GM13977 (cell line): ENCODE data around the gene RNF130.

Source experiments
- DNase-seq: peaks from one replicate; pipeline ENCODE4 v3.0.0; 2012; ENCODE audit warnings: low spot score
- CTCF ChIP-seq: IDR thresholded peaks from 2 replicates; pipeline ENCODE4 v1.5.1; 2012; ENCODE audit warnings: mild to moderate bottlenecking, control low read depth; ENCODE audit not compliant: insufficient read depth; ENCODE audit errors: extremely low read depth, missing control alignments
- in situ Hi-C: fragments of 300-500 bp; cut with MboI; formaldehyde crosslinking; loops from one replicate; pipeline ENCODE4 v1.12.0; 2022; ENCODE audit warnings: low sequenced_read_pairs, low pct_unique_long_range_greater_than_20kb, mixed read lengths, inconsistent platforms; ENCODE audit not compliant: unreplicated experiment

RNF130 gene

GRCh38 chr5:180060192-180060591 is 11.4 kb downstream of the RNF130 start:
- in situ Hi-C loops, result no loop called here
- DNase-seq, result no peak
- TF ChIP-seq CTCF, result no peak

GRCh38 chr5:180059326-180059725 is 12.2 kb downstream of the RNF130 start:
- no peak for TF ChIP-seq CTCF
- in situ Hi-C loops, result no loop called here
- no peak for DNase-seq

GRCh38 chr5:180056153-180056552 is 15.4 kb downstream of the RNF130 start:
- in situ Hi-C loops, result no loop called here
- TF ChIP-seq CTCF, result no peak
- DNase-seq, result no peak

GRCh38 chr5:180054226-180054625 is 17.3 kb downstream of the RNF130 start:
- in situ Hi-C loops, result no loop called here
- TF ChIP-seq CTCF, result no peak
- no peak for DNase-seq

GRCh38 chr5:180053061-180053602 is 18.4 kb downstream of the RNF130 start:
- no peak for DNase-seq
- no peak for TF ChIP-seq CTCF
- in situ Hi-C loops, result no loop called here

GRCh38 chr5:180052211-180052818 is 19.2 kb downstream of the RNF130 start:
- no peak for DNase-seq
- TF ChIP-seq CTCF, result no peak
- in situ Hi-C loops, result no loop called here
